Spleen (tissue), 11 donors: ENCODE measurements around the gene MEGF8. TPM values are rescaled to one million over a fixed set of nuclear protein-coding genes. Genes with fewer than 3 reads are reported as not detected.

Experiments used
- DNase-seq: peaks from one replicate; pipeline ENCODE4 v3.0.0-alpha.2; 2020
- H3K27ac ChIP-seq, 8 donors: fragments of 200-600 bp; sonication (generic) in 7 of 8; 1 replicate in 4 of 8; 2 replicates in 4 of 8; pipeline versions ENCODE4 v1.5.0 to v1.8.0; 2016 to 2021; ENCODE audit warnings: inconsistent platforms in 4 of 8, mild to moderate bottlenecking in 4 of 8, moderate library complexity in 1 of 8
- H3K27me3 ChIP-seq, 7 donors: fragments of 200-600 bp; sonication (generic) in 6 of 7; replicated peaks in 1 of 7; 1 replicate in 4 of 7; 2 replicates in 3 of 7; pipeline versions ENCODE4 v1.5.0 to v1.8.0; 2016 to 2021; ENCODE audit warnings: inconsistent platforms in 3 of 7, mild to moderate bottlenecking in 1 of 7
- H3K36me3 ChIP-seq, 6 donors: fragments of 200-600 bp; sonication (generic) in 5 of 6; 1 replicate in 4 of 6; 2 replicates in 2 of 6; pipeline versions ENCODE4 v1.5.0 to v1.8.0; 2016 to 2021; ENCODE audit warnings: inconsistent platforms in 2 of 6
- H3K4me1 ChIP-seq, 6 donors: fragments of 200-600 bp; sonication (generic) in 5 of 6; 1 replicate in 3 of 6; 2 replicates in 3 of 6; pipeline versions ENCODE4 v1.5.0 to v1.8.0; 2016 to 2021; ENCODE audit warnings: inconsistent platforms in 3 of 6
- H3K4me3 ChIP-seq, 8 donors: fragments of 200-600 bp; sonication (generic) in 7 of 8; 1 replicate in 4 of 8; 2 replicates in 4 of 8; pipeline versions ENCODE4 v1.5.0 to v1.8.0; 2016 to 2021; ENCODE audit warnings: inconsistent platforms in 4 of 8, mild to moderate bottlenecking in 4 of 8, moderate library complexity in 2 of 8
- H3K9me3 ChIP-seq, 8 donors: fragments of 200-600 bp; sonication (generic) in 7 of 8; 1 replicate in 4 of 8; 2 replicates in 4 of 8; pipeline versions ENCODE4 v1.5.0 to v1.8.0; 2016 to 2021; ENCODE audit warnings: inconsistent platforms in 4 of 8
- POLR2A ChIP-seq, 3 donors: fragments of 450-650 bp; IDR thresholded peaks; one replicate each; pipeline ENCODE4 v1.5.1; 2017; ENCODE audit warnings: antibody characterized with exemption in 3 of 3, mild to moderate bottlenecking in 1 of 3
- POLR2AphosphoS5 ChIP-seq, 3 donors: sonication (generic); formaldehyde crosslinking; IDR thresholded peaks; one replicate each; pipeline ENCODE4 v1.5.1; 2017; ENCODE audit warnings: antibody characterized with exemption in 3 of 3
- WGBS, 5 donors: extraction: QIAGEN DNeasy Blood & Tissue Kit in 3 of 5; methylation state at CpG; one replicate each; pipeline versions ENCODE4 v1.1.5 to v1.1.7; 2013 to 2018; 5-methylcytosine and 5-hydroxymethylcytosine counted together
- intact Hi-C: fragments of 100-400 bp; cut with DNase I; formaldehyde crosslinking; loops from one replicate; pipeline ENCODE4 v1.15.0; 2023; ENCODE audit warnings: low total_unique reads
- polyA plus RNA-seq, 3 donors: library from polyadenylated mRNA; stranded (reverse); fragments of 200-250 nt; gene quantifications; one replicate each; pipeline ENCODE4 v1.2.1, GENCODE V29; 2013
- total RNA-seq, 7 donors: library from RNA; depleted of rRNA in 3 of 7; stranded (reverse); fragments of >200 nt in 3 of 7; fragmentation: NEBNext Ultra II Directional in 4 of 7; extraction: Animal tissue kit (Norgen Biotek cat#: 25700) in 4 of 7; gene quantifications; one replicate each; pipeline versions ENCODE4 v1.1.0 to v1.2.1, GENCODE V29; 2016 to 2021
- TF ChIP-seq, protein P1 (sequence below), 11 experiments: fragments of 200-600 bp in 7 of 11; fragments of 450-650 bp in 4 of 11; sonication (generic) in 4 of 11; IDR thresholded peaks in 8 of 11; conservative IDR thresholded peaks in 3 of 11; 1 replicate in 7 of 11; 2 replicates in 4 of 11; pipeline versions ENCODE4 v1.4.0 to v1.8.0; 2016 to 2021; ENCODE audit warnings: antibody characterized with exemption in 11 of 11, inconsistent platforms in 4 of 11, mild to moderate bottlenecking in 1 of 11
- donor health status: healthy with polysubstance abuse.
- donor health status: DM: no; HTN: no; CAD: no; lungs with moderate emphysema.
- donor health status: DM: no; HTN: no; CAD: no.
- donor health status: Bipolar disorder and iron deficiency.
- donor health status: healthy.
- donor health status: DM: no; HTN: no; CAD: no.
- donor health status: DM: yes; HTN: yes; CAD: no.

Gene MEGF8
- total and polyA plus RNA-seq, 10 donors = 2.3 to 26.2 (median 18.7) TPM

GRCh38 chr19:42281827-42282762 lies 43.3 kb upstream of the MEGF8 start:
- TF ChIP-seq, protein P1, sequence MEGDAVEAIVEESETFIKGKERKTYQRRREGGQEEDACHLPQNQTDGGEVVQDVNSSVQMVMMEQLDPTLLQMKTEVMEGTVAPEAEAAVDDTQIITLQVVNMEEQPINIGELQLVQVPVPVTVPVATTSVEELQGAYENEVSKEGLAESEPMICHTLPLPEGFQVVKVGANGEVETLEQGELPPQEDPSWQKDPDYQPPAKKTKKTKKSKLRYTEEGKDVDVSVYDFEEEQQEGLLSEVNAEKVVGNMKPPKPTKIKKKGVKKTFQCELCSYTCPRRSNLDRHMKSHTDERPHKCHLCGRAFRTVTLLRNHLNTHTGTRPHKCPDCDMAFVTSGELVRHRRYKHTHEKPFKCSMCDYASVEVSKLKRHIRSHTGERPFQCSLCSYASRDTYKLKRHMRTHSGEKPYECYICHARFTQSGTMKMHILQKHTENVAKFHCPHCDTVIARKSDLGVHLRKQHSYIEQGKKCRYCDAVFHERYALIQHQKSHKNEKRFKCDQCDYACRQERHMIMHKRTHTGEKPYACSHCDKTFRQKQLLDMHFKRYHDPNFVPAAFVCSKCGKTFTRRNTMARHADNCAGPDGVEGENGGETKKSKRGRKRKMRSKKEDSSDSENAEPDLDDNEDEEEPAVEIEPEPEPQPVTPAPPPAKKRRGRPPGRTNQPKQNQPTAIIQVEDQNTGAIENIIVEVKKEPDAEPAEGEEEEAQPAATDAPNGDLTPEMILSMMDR (IDR thresholded peaks at IDR 0.05 in 8 of 11, conservative IDR thresholded peaks at IDR 0.05 in 3 of 11) = no peak
- TF ChIP-seq POLR2A (IDR thresholded peaks at IDR 0.05) = no peak
- TF ChIP-seq POLR2AphosphoS5 (IDR thresholded peaks at IDR 0.05) = no peak
- Histone ChIP-seq H3K27me3 (no peaks in the 10 kb centered on the region), H3K4me3 (peak overlapping the region in 1 of 8 donors; percentile 91), H3K27ac (peak overlapping the region; percentile 93 to 99 (median 96)), H3K9me3 (no peaks in the 10 kb centered on the region), H3K36me3 (peaks cover 0 to 17% (median 4%) of the 10 kb centered on the region in 6 donors), H3K4me1 (peaks cover 61 to 91% (median 87%) of the 10 kb centered on the region in 6 donors)
- intact Hi-C loops = no loop called here
- WGBS, 5 donors = 21 to 32% (median 27%) methylated on average over 7 of the region's 7 CpGs
- DNase-seq = peak; percentile 81

- peaks cover 0 to 17% (median 11%) of the 10 kb centered on the region in 6 donors for H3K36me3 ChIP-seq
- H3K4me1 ChIP-seq = peaks cover 54 to 91% (median 82%) of the 10 kb centered on the region in 6 donors
- peak overlapping the region; percentile 93 to 99 (median 96) for H3K27ac ChIP-seq
- no peaks in the 10 kb centered on the region for H3K9me3 ChIP-seq
- no peaks in the 10 kb centered on the region for H3K27me3 ChIP-seq
- intact Hi-C loops = no loop called here
- TF ChIP-seq POLR2AphosphoS5 (IDR thresholded peaks at IDR 0.05) (no peak), POLR2A (IDR thresholded peaks at IDR 0.05) (no peak)
- TF ChIP-seq, protein P1 (IDR thresholded peaks at IDR 0.05 in 8 of 11, conservative IDR thresholded peaks at IDR 0.05 in 3 of 11) = no peak
- H3K4me3 ChIP-seq = peak overlapping the region in 4 of 8 donors; percentile 46 to 91 (median 60)
- no peak for DNase-seq
- 25 to 33% (median 31%) methylated on average over 3 to 4 of the region's 4 CpGs for WGBS, 5 donors
Measured at GRCh38 chr19:42282819-42283187, 42.6 kb upstream of the MEGF8 start.

GRCh38 chr19:42283188-42284065 lies 42.0 kb upstream of the MEGF8 start:
- intact Hi-C loops = no loop called here
- 0 to 3% (median 1%) methylated on average over 27 to 71 of the region's 74 CpGs for WGBS, 5 donors
- peaks cover 0 to 21% (median 17%) of the 10 kb centered on the region in 6 donors for H3K36me3 ChIP-seq
- no peaks in the 10 kb centered on the region for H3K9me3 ChIP-seq
- H3K4me3 ChIP-seq = peak overlapping the region; percentile 34 to 91 (median 50)
- H3K4me1 ChIP-seq = peaks cover 48 to 91% (median 76%) of the 10 kb centered on the region in 6 donors
- peak; percentile 98 for DNase-seq
- TF ChIP-seq POLR2AphosphoS5 (IDR thresholded peaks at IDR 0.05) = peak; percentile 80 to 96 (median 91)
- peak in 2 of 3 donors; percentile 70 for TF ChIP-seq POLR2A (IDR thresholded peaks at IDR 0.05)
- TF ChIP-seq, protein P1 (IDR thresholded peaks at IDR 0.05 in 8 of 11, conservative IDR thresholded peaks at IDR 0.05 in 3 of 11) = peak in 6 of 11 experiments; percentile 16 to 45 (median 22)
- H3K27me3 ChIP-seq = no peaks in the 10 kb centered on the region
- peak overlapping the region; percentile 93 to 99 (median 96) for H3K27ac ChIP-seq
